K562 (cell line): ENCODE data around the gene GPR183. TPM values are rescaled to one million over a fixed set of nuclear protein-coding genes. Genes with fewer than 3 reads are reported as not detected.
A peak's percentile ranks its signal among the peaks of the same experiment; 100 is the strongest.

Experiments used
- ATAC-seq: fragments of 200-7000 bp; cut with Tn5 transposase; 3 replicates; pipeline ENCODE4 v1.9.1; 2020; ENCODE audit warnings: moderate library complexity
- BruUV-seq: library from RNA; stranded (reverse); fragments of 400-500 nt; replicated peaks from 2 replicates; lab custom pipeline; 2021; lab: Mats Ljungman, UMichigan
- CTCF ChIA-PET: fragments of 300-600 bp; formaldehyde crosslinking; extraction: SDS; loops from one replicate; lab custom pipeline; 2021; ENCODE audit warnings: low intra/inter-chr PET ratio; lab: Yijun Ruan, JAX
- POLR2A ChIA-PET: fragments of 300-600, 350-650 bp; sonication (Branson Sonifier 250); formaldehyde crosslinking; extraction: SDS; loops from one replicate; lab custom pipeline; 2021; ENCODE audit warnings: antibody characterized with exemption, inconsistent platforms; lab: Yijun Ruan, JAX
- DNase-seq, 4 experiments: peaks; one replicate each; pipeline versions ENCODE4 v3.0.0 to v3.0.0-alpha.2; 2011 to 2018; ENCODE audit warnings: low spot score in 3 of 4, mixed read lengths in 3 of 4; ENCODE audit errors: extremely low read depth in 1 of 4
- FAIRE-seq: peaks from 2 replicates; lab custom pipeline; 2011; peaks lifted over from hg19 to GRCh38; lab: Jason Lieb, UNC
- H2AFZ ChIP-seq: 2 replicates; pipeline ENCODE4 v1.6.0; 2011; ENCODE audit warnings: low read depth, low read length, control low read depth, inconsistent platforms
- H3K27ac ChIP-seq: fragments of 200-600 bp; 3 replicates; pipeline ENCODE4 v1.8.0; 2011; ENCODE audit warnings: low read depth, mild to moderate bottlenecking, control low read depth, inconsistent platforms, low read length, moderate library complexity, mixed read lengths; ENCODE audit errors: extremely low read depth
- H3K27me3 ChIP-seq, 2 experiments: fragments of 300-600 bp in 1 of 2; 2 replicates in 1 of 2; 3 replicates in 1 of 2; pipeline versions ENCODE4 v1.6.0 to v1.8.0; 2011; ENCODE audit warnings: inconsistent platforms in 2 of 2, low read length in 2 of 2, mild to moderate bottlenecking in 1 of 2, mixed read lengths in 1 of 2, moderate library complexity in 1 of 2; ENCODE audit not compliant: control insufficient read depth in 2 of 2, insufficient read depth in 2 of 2
- H3K36me3 ChIP-seq: fragments of 300-600 bp; 3 replicates; pipeline ENCODE4 v1.8.0; 2011; ENCODE audit warnings: mild to moderate bottlenecking, low read length, inconsistent platforms; ENCODE audit not compliant: control insufficient read depth, insufficient read depth
- H3K4me1 ChIP-seq, 2 experiments: fragments of 200-600 bp in 1 of 2; replicated peaks in 1 of 2; 2 replicates in 1 of 2; 3 replicates in 1 of 2; pipeline versions ENCODE4 v1.5.1 to v1.8.0; 2011; ENCODE audit warnings: inconsistent platforms in 2 of 2, low read length in 2 of 2, mild to moderate bottlenecking in 1 of 2, mixed read lengths in 1 of 2, moderate library complexity in 1 of 2; ENCODE audit not compliant: control insufficient read depth in 2 of 2, insufficient read depth in 2 of 2
- H3K4me2 ChIP-seq: 2 replicates; pipeline ENCODE4 v1.6.1; 2011; ENCODE audit warnings: low read length, control low read depth, inconsistent platforms, mixed read lengths; ENCODE audit not compliant: insufficient read depth
- H3K4me3 ChIP-seq: fragments of 200-600 bp; sonication (generic), shearing (Covaris generic); 2 replicates; pipeline ENCODE4 v1.5.1; 2016; ENCODE audit warnings: control low read depth, inconsistent platforms
- H3K79me2 ChIP-seq: fragments of 200-600 bp; 3 replicates; pipeline ENCODE4 v1.8.0; 2011; ENCODE audit warnings: low read length, inconsistent platforms; ENCODE audit not compliant: control insufficient read depth, insufficient read depth
- H3K9ac ChIP-seq, 2 experiments: 2 replicates each; pipeline versions ENCODE4 v1.6.0 to v1.6.1; 2011; ENCODE audit warnings: low read depth in 2 of 2, low read length in 2 of 2, control low read depth in 1 of 2, inconsistent platforms in 1 of 2, mild to moderate bottlenecking in 1 of 2, mixed read lengths in 1 of 2; ENCODE audit not compliant: insufficient read depth in 1 of 2
- H3K9me1 ChIP-seq: one replicate; pipeline ENCODE4 v1.6.0; 2011; ENCODE audit warnings: inconsistent platforms, mild to moderate bottlenecking, low read length, moderate library complexity; ENCODE audit not compliant: control insufficient read depth, insufficient read depth
- H3K9me3 ChIP-seq: replicated peaks from 2 replicates; pipeline ENCODE4 v1.5.1; 2011; ENCODE audit warnings: low read depth, low read length, inconsistent platforms; ENCODE audit not compliant: control insufficient read depth, insufficient read depth
- H4K20me1 ChIP-seq: replicated peaks from 2 replicates; pipeline ENCODE4 v1.6.1; 2011; ENCODE audit warnings: low read length, inconsistent platforms, mixed read lengths; ENCODE audit not compliant: control insufficient read depth, insufficient read depth
- CHCHD3 ChIP-seq: fragments of 250-450 bp; sonication (Bioruptor Pico); IDR thresholded peaks from 2 replicates; pipeline ENCODE4 v2.1.2; 2022; ENCODE audit warnings: mild to moderate bottlenecking
- CSDE1 ChIP-seq, 2 experiments: fragments of 450-650 bp; IDR thresholded peaks; 2 replicates each; pipeline ENCODE4 v1.6.1; 2016; ENCODE audit warnings: mild to moderate bottlenecking in 1 of 2
- EP400 ChIP-seq: fragments of 450-650 bp; IDR thresholded peaks from 2 replicates; pipeline ENCODE4 v1.6.1; 2017; ENCODE audit warnings: antibody characterized with exemption, mild to moderate bottlenecking, moderate library complexity
- PURB ChIP-seq: sonication (generic); formaldehyde crosslinking; IDR thresholded peaks from 2 replicates; pipeline ENCODE4 v1.9.0; 2021; ENCODE audit warnings: low read depth, mild to moderate bottlenecking, missing genetic modification reagents
- RBM14 ChIP-seq: fragments of 200-400 bp; formaldehyde crosslinking; IDR thresholded peaks from 2 replicates; pipeline ENCODE4 v1.6.1; 2018; ENCODE audit warnings: low read depth, mild to moderate bottlenecking, low read length, moderate library complexity, borderline replicate concordance; ENCODE audit not compliant: insufficient read depth
- TCF3 ChIP-seq: sonication (generic); formaldehyde crosslinking; IDR thresholded peaks from 2 replicates; pipeline ENCODE4 v1.4.0; 2020; ENCODE audit warnings: mild to moderate bottlenecking, missing genetic modification reagents
- WHSC1 ChIP-seq: IDR thresholded peaks from one replicate; pipeline ENCODE4 v1.6.1; 2012; ENCODE audit warnings: low read length, control low read depth, inconsistent platforms
- XRCC5 ChIP-seq: fragments of 200-400 bp; formaldehyde crosslinking; IDR thresholded peaks from 2 replicates; pipeline ENCODE4 v1.6.1; 2017; ENCODE audit warnings: low read depth, mild to moderate bottlenecking, low read length
- ZNF785 ChIP-seq: fragments of 250-450 bp; sonication (Bioruptor Pico); IDR thresholded peaks from 2 replicates; pipeline ENCODE4 v1.4.0; 2020; ENCODE audit warnings: mild to moderate bottlenecking
- WGBS: fragments of 100-300 bp; shearing (Covaris generic); methylation state at CpG from one replicate; pipeline ENCODE4 v1.1.6; 2016; ENCODE audit warnings: low coverage, mixed read lengths; ENCODE audit not compliant: insufficient coverage; ENCODE audit errors: missing lambda C conversion rate; 5-methylcytosine and 5-hydroxymethylcytosine counted together
- in situ Hi-C: fragments of 300-500 bp; cut with MboI; formaldehyde crosslinking; loops from 4 replicates; pipeline ENCODE4 v1.15.0; 2018; ENCODE audit warnings: inconsistent platforms, mixed read lengths
- intact Hi-C: fragments of 100-400 bp; cut with micrococcal nuclease; formaldehyde crosslinking; loops from 2 replicates; pipeline ENCODE4 v1.14.2; 2022
- polyA plus RNA-seq, 8 experiments: library from polyadenylated mRNA; depleted of rRNA in 4 of 8; stranded (reverse) in 5 of 8; unstranded in 3 of 8; fragments of >200 nt; fragmentation: Nextera tagmentation in 2 of 8; fragmentation: Illumina TruSeq in 1 of 8; extraction: Ambion mirVana in 2 of 8; extraction: Trizol in 1 of 8; gene quantifications; 2 replicates each; pipeline versions ENCODE4 v1.2.1 to v1.2.3, GENCODE V29; 2011 to 2014; ENCODE audit warnings: inconsistent platforms in 1 of 8, missing spikeins in 1 of 8
- total RNA-seq, 7 experiments: library from RNA; depleted of rRNA in 6 of 7; stranded (reverse); fragments of >200 nt in 6 of 7; fragmentation: Illumina TruSeq in 2 of 7; extraction: Trizol in 2 of 7; gene quantifications; 2 replicates each; pipeline versions ENCODE4 v1.2.1 to v1.2.3, GENCODE V29; 2011 to 2021; ENCODE audit warnings: low replicate concordance in 1 of 7
- TF ChIP-seq, protein P1 (sequence below): fragments of 450-650 bp; IDR thresholded peaks from 2 replicates; pipeline ENCODE4 v1.6.1; 2017; ENCODE audit warnings: antibody characterized with exemption, mild to moderate bottlenecking
- TF ChIP-seq, protein P2 (sequence below): fragments of 450-650 bp; IDR thresholded peaks from 2 replicates; pipeline ENCODE4 v1.6.1; 2018; ENCODE audit not compliant: partially characterized antibody

The GPR183 gene
- total and polyA plus RNA-seq, 9 of the 15 experiments (the other 6 are each of a cell fraction or from before 2014, with no cell fraction given) = 1.3 to 10.2 (median 3.7) TPM

DNA sequence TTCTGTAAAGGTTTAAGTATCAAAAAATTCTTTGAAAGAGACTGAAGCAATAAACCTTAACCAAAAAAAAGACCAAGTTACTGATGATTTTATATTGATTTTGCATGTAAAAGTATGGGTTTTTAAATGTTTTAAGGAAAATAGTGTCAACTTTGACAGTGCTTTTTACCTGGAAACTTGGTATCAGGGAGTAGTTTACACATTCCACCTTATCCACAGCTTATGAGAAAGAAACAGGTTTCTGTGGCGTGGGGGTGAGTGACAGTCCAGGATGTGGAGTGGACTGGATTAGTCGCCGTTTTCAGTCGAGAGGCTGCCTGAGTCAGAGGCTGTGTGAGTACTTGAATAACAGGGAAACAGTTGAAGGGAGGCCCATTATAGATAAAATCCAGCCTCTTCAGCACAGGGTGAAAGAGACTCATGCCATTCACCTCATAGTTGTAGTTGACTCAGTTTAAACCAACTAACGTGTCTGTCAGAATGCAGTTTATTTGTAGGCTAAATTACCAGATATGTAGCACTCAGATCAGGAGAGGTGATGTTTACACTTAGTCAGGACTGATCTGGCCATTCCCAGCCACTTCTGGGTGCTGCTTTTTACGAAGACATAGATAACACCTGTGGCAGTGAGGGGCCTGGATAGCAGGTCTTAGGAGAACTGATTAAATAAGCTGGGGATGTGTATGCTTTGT is 595 bp upstream of the GPR183 start:
- ATAC-seq (peak; percentile 80), DNase-seq (peak in 3 of 4 experiments; percentile 15 to 79 (median 48)), FAIRE-seq (peak; percentile 86)
- ChIA-PET POLR2A (interaction anchor here (0.5 kb wide), 1 partner anchor 73 kb away, joined by 3 read pairs; no protein-coding TSS in a partner anchor), CTCF (no interaction called here)
- intact Hi-C loops = no loop called here
- peaks cover 15% of the 10 kb centered on the region; the same call in 2 of the 3 replicates for H3K36me3 ChIP-seq
- no peaks in the 10 kb centered on the region for H4K20me1 ChIP-seq
- no peaks in the 10 kb centered on the region for H3K9me1 ChIP-seq
- in situ Hi-C loops = no loop called here
- H3K4me1 ChIP-seq = peaks cover 7 to 30% of the 10 kb centered on the region in 2 experiments
- H3K27ac ChIP-seq = peak overlapping the region; percentile 71
- H3K27me3 ChIP-seq = no peaks in the 10 kb centered on the region
- H3K79me2 ChIP-seq = peaks cover 41% of the 10 kb centered on the region
- peak overlapping the region; percentile 39; the same call in 1 of the 2 replicates for H2AFZ ChIP-seq
- H3K9me3 ChIP-seq = no peaks in the 10 kb centered on the region
- WGBS = 0% methylated on average over 6 of the region's 6 CpGs
- BruUV-seq = no TSS peak
- H3K4me3 ChIP-seq = no peak overlapping the region
- H3K4me2 ChIP-seq = peak overlapping the region; percentile 56
- peak overlapping the region in 1 of 2 experiments; percentile 62; a peak in 2 of 4 replicates for H3K9ac ChIP-seq
- TF ChIP-seq CSDE1 (IDR thresholded peaks at IDR 0.05) = no peak
- no peak for TF ChIP-seq EP400
- TF ChIP-seq PURB (CRISPR knock-in tag) = no peak
- TF ChIP-seq CHCHD3 (CRISPR knock-in tag) = no peak
- TF ChIP-seq TCF3 (CRISPR knock-in tag) = peak; percentile 13; the same call in 1 of the 2 replicates
- TF ChIP-seq, protein P1, sequence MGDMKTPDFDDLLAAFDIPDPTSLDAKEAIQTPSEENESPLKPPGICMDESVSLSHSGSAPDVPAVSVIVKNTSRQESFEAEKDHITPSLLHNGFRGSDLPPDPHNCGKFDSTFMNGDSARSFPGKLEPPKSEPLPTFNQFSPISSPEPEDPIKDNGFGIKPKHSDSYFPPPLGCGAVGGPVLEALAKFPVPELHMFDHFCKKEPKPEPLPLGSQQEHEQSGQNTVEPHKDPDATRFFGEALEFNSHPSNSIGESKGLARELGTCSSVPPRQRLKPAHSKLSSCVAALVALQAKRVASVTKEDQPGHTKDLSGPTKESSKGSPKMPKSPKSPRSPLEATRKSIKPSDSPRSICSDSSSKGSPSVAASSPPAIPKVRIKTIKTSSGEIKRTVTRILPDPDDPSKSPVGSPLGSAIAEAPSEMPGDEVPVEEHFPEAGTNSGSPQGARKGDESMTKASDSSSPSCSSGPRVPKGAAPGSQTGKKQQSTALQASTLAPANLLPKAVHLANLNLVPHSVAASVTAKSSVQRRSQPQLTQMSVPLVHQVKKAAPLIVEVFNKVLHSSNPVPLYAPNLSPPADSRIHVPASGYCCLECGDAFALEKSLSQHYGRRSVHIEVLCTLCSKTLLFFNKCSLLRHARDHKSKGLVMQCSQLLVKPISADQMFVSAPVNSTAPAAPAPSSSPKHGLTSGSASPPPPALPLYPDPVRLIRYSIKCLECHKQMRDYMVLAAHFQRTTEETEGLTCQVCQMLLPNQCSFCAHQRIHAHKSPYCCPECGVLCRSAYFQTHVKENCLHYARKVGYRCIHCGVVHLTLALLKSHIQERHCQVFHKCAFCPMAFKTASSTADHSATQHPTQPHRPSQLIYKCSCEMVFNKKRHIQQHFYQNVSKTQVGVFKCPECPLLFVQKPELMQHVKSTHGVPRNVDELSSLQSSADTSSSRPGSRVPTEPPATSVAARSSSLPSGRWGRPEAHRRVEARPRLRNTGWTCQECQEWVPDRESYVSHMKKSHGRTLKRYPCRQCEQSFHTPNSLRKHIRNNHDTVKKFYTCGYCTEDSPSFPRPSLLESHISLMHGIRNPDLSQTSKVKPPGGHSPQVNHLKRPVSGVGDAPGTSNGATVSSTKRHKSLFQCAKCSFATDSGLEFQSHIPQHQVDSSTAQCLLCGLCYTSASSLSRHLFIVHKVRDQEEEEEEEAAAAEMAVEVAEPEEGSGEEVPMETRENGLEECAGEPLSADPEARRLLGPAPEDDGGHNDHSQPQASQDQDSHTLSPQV = peak; percentile 54; the same call in 1 of the 2 replicates
- TF ChIP-seq RBM14 = no peak
- no peak for TF ChIP-seq XRCC5
- no peak for TF ChIP-seq WHSC1
- TF ChIP-seq, protein P2, sequence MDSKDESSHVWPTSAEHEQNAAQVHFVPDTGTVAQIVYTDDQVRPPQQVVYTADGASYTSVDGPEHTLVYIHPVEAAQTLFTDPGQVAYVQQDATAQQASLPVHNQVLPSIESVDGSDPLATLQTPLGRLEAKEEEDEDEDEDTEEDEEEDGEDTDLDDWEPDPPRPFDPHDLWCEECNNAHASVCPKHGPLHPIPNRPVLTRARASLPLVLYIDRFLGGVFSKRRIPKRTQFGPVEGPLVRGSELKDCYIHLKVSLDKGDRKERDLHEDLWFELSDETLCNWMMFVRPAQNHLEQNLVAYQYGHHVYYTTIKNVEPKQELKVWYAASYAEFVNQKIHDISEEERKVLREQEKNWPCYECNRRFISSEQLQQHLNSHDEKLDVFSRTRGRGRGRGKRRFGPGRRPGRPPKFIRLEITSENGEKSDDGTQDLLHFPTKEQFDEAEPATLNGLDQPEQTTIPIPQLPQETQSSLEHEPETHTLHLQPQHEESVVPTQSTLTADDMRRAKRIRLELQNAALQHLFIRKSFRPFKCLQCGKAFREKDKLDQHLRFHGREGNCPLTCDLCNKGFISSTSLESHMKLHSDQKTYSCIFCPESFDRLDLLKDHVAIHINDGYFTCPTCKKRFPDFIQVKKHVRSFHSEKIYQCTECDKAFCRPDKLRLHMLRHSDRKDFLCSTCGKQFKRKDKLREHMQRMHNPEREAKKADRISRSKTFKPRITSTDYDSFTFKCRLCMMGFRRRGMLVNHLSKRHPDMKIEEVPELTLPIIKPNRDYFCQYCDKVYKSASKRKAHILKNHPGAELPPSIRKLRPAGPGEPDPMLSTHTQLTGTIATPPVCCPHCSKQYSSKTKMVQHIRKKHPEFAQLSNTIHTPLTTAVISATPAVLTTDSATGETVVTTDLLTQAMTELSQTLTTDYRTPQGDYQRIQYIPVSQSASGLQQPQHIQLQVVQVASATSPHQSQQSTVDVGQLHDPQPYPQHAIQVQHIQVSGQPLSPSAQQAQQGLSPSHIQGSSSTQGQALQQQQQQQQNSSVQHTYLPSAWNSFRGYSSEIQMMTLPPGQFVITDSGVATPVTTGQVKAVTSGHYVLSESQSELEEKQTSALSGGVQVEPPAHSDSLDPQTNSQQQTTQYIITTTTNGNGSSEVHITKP = no peak
- TF ChIP-seq ZNF785 (CRISPR knock-in tag) = no peak
